Epithelial cell of proximal tubule (primary cell): Measurements from ENCODE around the gene BTK. TPM values are rescaled to one million over a fixed set of nuclear protein-coding genes. Genes with fewer than 3 reads are reported as not detected.

Experiments used
- DNase-seq: peaks from one replicate; pipeline ENCODE4 v3.0.0-alpha.2; 2011; ENCODE audit warnings: low read depth
- H3K4me3 ChIP-seq: 2 replicates; pipeline ENCODE4 v1.5.1; 2011; ENCODE audit warnings: low read depth, mild to moderate bottlenecking, low read length
- total RNA-seq: library from RNA; depleted of rRNA; stranded (reverse); fragments of >200 nt; gene quantifications from 2 replicates; pipeline ENCODE4 v1.2.3, GENCODE V29; 2015
- TF ChIP-seq, protein P1 (sequence below): conservative IDR thresholded peaks from 2 replicates; pipeline ENCODE4 v1.5.1; 2012; ENCODE audit warnings: low read depth, mild to moderate bottlenecking, low read length

The BTK gene
- total RNA-seq, 1 donor from 2014 or later: not detected

DNA sequence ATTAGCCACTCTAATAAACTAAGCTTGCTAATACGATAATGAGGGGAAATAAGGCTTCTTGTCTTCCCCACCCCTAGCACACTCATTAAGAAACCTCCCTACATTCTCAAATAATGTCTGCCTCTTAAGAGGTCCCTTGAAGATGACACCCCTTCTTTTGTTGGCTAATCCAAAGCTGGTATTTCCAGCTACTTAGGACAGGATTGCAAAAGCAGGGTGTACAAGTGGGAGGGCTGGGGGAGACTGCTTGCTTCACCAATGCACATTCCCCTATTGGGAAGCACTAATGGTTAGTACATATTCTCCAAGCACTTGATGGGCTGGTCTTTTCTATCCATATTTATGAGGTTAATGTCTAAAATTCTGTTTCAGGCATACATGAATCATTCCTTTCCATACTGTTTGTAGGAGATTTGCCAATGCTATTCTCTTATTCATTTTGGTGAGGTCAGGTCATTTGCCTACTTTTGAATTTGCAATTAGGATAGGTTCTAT lies 20.6 kb downstream of the BTK start:
- no peak for DNase-seq
- TF ChIP-seq, protein P1, sequence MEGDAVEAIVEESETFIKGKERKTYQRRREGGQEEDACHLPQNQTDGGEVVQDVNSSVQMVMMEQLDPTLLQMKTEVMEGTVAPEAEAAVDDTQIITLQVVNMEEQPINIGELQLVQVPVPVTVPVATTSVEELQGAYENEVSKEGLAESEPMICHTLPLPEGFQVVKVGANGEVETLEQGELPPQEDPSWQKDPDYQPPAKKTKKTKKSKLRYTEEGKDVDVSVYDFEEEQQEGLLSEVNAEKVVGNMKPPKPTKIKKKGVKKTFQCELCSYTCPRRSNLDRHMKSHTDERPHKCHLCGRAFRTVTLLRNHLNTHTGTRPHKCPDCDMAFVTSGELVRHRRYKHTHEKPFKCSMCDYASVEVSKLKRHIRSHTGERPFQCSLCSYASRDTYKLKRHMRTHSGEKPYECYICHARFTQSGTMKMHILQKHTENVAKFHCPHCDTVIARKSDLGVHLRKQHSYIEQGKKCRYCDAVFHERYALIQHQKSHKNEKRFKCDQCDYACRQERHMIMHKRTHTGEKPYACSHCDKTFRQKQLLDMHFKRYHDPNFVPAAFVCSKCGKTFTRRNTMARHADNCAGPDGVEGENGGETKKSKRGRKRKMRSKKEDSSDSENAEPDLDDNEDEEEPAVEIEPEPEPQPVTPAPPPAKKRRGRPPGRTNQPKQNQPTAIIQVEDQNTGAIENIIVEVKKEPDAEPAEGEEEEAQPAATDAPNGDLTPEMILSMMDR: no peak
- no peak overlapping the region for H3K4me3 ChIP-seq

DNA sequence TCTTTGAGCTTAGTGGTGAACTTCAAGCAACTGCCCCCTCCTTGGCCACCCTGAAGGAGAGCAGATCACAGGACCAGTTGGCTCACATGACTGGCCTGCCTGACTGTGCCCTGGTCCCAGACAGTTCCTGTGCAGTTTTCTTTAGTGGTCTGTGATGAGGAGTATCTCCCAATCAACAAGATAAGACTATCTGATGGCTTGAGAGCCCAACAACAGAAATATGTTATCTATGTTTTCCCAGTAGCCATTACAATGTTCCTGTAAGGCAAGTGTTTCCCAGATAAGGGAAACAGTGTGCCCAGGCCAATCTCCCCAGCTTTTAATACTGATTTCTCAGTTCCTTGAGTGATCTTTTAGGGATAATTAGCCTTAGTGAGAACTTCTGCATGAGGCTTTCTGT lies 23.2 kb downstream of the BTK start:
- TF ChIP-seq, protein P1: no peak
- H3K4me3 ChIP-seq: no peak overlapping the region

DNA sequence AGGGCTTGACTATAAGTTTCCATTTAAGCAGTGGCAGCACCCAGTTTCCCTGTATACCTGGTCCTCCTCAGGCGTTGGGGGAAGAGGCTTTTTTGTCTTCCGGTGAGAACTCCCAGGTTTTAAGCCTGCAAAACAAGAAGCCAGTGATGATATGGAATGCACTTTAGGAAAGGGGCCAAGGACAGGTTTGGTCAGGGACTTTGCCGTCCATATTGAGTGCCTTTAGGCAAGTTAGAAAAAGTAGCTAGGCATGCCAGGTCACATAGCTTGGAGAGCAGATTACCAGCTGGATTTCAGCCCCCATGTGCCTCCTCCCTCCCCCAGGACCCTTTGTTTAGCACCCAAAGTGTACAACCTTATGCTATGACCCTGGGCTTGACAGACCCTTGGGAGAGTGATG lies 23.9 kb downstream of the BTK start:
- H3K4me3 ChIP-seq: no peak overlapping the region
- TF ChIP-seq, protein P1: no peak
- DNase-seq: no peak

More for the DNA sequence above, 23.2 kb downstream of the BTK start:
- DNase-seq: no peak

DNA sequence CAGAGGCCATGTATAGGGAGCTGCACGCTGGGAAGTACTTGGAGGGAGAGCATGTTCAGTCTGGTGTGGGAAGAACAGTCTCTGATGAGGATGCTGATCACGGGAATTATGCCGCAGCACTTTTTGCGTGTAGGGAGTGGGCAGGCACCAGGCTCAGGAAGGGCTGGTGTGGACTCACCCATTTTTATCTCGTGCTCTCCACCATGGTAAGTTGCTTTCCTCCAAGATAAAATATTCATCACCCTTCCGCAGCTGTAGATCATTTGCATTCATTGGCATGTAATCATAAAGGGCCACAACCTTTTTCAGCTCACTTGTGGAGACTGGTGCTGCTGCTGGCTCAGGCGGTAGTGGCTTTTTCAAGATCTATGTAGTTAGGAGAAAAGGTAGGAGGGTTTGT lies 25.6 kb downstream of the BTK start:
- H3K4me3 ChIP-seq: no peak overlapping the region
- TF ChIP-seq, protein P1: no peak
- DNase-seq: no peak

DNA sequence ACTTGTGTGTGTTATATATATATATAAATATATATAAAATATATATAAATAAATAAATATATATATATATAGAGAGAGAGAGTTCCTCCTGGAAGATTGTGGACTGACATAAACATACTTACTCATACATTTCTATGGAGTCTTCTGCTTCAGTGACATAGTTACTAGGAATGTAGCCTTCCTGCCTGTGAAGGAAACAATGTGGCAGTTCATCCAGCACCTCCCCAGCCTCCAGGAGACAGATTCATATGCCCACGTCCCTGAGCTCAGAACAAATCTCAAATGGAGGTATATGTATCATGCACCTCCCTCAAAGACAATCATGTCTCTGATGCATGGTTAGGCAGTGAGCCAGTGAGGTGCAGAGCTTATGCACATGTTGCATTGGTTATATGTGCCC lies 26.0 kb downstream of the BTK start:
- TF ChIP-seq, protein P1: no peak
- H3K4me3 ChIP-seq: no peak overlapping the region
- DNase-seq: no peak

DNA sequence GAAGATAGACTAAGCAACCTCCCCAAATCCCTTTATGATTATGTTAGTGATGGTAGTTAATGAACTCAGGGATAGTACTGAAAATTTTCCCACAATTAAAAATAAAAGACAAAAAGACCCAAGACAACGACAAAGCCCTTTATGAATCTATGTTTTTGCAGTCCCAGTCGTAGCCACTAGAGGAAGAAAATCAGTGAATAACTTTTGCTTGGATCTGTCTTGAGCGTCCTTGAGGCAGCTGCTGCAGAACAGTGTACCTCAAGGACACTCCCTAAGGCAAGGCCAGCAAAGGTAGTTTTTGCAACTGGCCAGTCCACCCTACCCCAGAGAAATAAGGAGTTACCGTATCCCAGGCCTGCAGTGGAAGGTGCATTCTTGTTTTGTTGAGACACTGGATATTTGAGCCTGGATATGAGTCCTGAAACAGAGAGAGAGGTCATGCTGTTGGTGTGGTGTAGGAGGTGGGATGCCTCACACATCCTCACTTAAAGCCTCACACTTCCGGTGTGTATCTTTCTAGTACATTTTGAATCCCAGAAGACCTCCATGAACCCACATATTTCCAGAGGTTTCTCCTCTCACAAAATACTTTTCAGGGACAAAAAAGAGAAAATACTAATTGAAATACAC lies 28.7 kb downstream of the BTK start:
- DNase-seq: no peak
- TF ChIP-seq, protein P1: peak; percentile 38
- H3K4me3 ChIP-seq: no peak overlapping the region

DNA sequence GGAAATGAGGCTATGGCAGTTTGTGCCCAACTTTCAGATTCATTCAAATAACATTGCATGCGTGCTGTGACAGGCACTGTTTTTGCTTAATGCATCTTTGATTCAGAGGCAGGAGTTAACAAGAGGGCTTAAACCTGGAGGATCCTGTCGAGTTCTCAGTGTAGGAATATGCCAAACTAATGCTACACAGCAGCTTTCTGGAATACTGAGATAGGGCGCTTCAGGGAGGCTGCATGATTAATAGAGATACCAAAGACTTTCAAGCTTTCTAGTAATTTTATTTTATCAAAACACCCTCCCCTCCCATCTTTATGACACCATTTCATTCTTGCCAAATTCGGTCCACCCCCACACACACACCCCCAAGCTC lies 36.8 kb downstream of the BTK start:
- no peak for DNase-seq
- peak overlapping the region; percentile 76 for H3K4me3 ChIP-seq
- TF ChIP-seq, protein P1: no peak
